AG09309 (cell line): Measurements from ENCODE around the gene IL1R1.
"Not testable (repeated sequence)": the region's sequence is repeated elsewhere in the genome, so short reads cannot be mapped to it uniquely, and the experiment has no call there.

Experiments
- DNase-seq: peaks from one replicate; pipeline ENCODE4 v3.0.0-alpha.2; 2010; ENCODE audit warnings: low read depth
- H3K4me3 ChIP-seq: 2 replicates; pipeline ENCODE4 v1.5.1; 2011; ENCODE audit warnings: mild to moderate bottlenecking, low read depth, low read length, moderate library complexity; ENCODE audit not compliant: control insufficient read depth
- CTCF ChIP-seq: IDR thresholded peaks from 2 replicates; pipeline ENCODE4 v1.5.1; 2011; ENCODE audit warnings: mild to moderate bottlenecking, low read depth, low read length, inconsistent platforms; ENCODE audit not compliant: insufficient read depth, control insufficient read depth; ENCODE audit errors: missing control alignments

IL1R1 gene

GRCh38 chr2:102106133-102106556 is 36.4 kb upstream of the IL1R1 start:
- DNase-seq, result peak; percentile 33
- no peak overlapping the region for H3K4me3 ChIP-seq
- no peak for TF ChIP-seq CTCF

GRCh38 chr2:102106813-102107740 is 35.5 kb upstream of the IL1R1 start:
- H3K4me3 ChIP-seq, DNase-seq: not testable (repeated sequence)

- DNase-seq, result peak; percentile 72
- no peak overlapping the region for H3K4me3 ChIP-seq
- TF ChIP-seq CTCF, result no peak
These were observed 34.8 kb upstream of the IL1R1 start for GRCh38 chr2:102107741-102108070.

- no peak for TF ChIP-seq CTCF
- no peak for DNase-seq
- H3K4me3 ChIP-seq, result no peak overlapping the region
These were observed 33.5 kb upstream of the IL1R1 start for GRCh38 chr2:102109016-102109415.

GRCh38 chr2:102110171-102110570 is 32.4 kb upstream of the IL1R1 start:
- DNase-seq, result no peak
- TF ChIP-seq CTCF, result no peak
- H3K4me3 ChIP-seq, result no peak overlapping the region

GRCh38 chr2:102110596-102111334 is 31.8 kb upstream of the IL1R1 start:
- no peak for TF ChIP-seq CTCF
- no peak overlapping the region for H3K4me3 ChIP-seq
- no peak for DNase-seq

GRCh38 chr2:102111823-102112222 is 30.7 kb upstream of the IL1R1 start:
- no peak for TF ChIP-seq CTCF
- no peak overlapping the region for H3K4me3 ChIP-seq
- DNase-seq, result no peak
